NB4 (cell line): ENCODE measurements around the gene CCDC85C.

ENCODE experiments used
- MYC ChIP-seq: IDR thresholded peaks from 2 replicates; pipeline ENCODE4 v1.6.1; 2011; ENCODE audit warnings: low read depth, low read length
- POLR2A ChIP-seq: IDR thresholded peaks from 2 replicates; pipeline ENCODE4 v1.6.1; 2011; ENCODE audit warnings: mild to moderate bottlenecking; ENCODE audit not compliant: insufficient read length; ENCODE audit errors: extremely low read depth
- TF ChIP-seq, protein P1 (sequence below): IDR thresholded peaks from one replicate; pipeline ENCODE4 v1.5.1; 2012; ENCODE audit warnings: low read depth, low read length
- TF ChIP-seq, protein P2 (sequence below): IDR thresholded peaks from 2 replicates; pipeline ENCODE4 v1.6.1; 2011; ENCODE audit warnings: low read depth, low read length

DNA sequence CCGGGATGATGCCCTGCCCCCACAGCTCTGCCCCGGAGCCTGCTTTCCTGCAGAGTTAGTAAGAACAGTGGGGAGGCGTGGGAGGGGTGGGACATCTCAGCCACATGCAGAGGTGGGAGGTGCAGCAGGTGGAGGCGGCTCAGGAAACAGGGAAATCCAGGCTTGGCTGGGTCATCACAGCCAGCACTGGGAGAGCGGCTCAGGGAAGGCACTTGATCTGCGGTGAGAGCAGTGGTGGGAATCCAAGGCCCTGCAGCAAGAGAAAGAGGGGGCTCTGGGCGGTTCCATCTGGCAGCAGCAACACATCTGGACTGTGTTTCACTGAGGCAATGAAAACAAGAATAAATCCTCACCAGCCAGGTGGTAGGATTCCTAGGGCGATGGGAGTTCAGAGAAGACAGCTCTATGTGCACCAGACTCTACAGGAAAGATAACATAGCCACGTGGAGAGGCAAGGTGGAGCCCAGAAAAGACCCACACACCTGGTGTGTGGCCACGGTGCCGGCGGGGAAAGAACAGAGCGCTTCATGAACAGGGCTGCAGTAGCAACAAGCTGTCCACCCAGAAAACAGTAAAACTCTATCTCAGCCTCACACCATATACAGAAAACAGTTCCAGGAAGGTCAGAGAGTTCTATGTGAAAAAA, 57.6 kb downstream of the CCDC85C start:
- no peak for TF ChIP-seq MYC
- TF ChIP-seq, protein P1, sequence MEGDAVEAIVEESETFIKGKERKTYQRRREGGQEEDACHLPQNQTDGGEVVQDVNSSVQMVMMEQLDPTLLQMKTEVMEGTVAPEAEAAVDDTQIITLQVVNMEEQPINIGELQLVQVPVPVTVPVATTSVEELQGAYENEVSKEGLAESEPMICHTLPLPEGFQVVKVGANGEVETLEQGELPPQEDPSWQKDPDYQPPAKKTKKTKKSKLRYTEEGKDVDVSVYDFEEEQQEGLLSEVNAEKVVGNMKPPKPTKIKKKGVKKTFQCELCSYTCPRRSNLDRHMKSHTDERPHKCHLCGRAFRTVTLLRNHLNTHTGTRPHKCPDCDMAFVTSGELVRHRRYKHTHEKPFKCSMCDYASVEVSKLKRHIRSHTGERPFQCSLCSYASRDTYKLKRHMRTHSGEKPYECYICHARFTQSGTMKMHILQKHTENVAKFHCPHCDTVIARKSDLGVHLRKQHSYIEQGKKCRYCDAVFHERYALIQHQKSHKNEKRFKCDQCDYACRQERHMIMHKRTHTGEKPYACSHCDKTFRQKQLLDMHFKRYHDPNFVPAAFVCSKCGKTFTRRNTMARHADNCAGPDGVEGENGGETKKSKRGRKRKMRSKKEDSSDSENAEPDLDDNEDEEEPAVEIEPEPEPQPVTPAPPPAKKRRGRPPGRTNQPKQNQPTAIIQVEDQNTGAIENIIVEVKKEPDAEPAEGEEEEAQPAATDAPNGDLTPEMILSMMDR: no peak
- no peak for TF ChIP-seq POLR2A
- TF ChIP-seq, protein P2, sequence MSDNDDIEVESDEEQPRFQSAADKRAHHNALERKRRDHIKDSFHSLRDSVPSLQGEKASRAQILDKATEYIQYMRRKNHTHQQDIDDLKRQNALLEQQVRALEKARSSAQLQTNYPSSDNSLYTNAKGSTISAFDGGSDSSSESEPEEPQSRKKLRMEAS: no peak
